WTC11 (cell line): Measurements from ENCODE around the gene AKAP13. TPM values are rescaled to one million over a fixed set of nuclear protein-coding genes. Genes with fewer than 3 reads are reported as not detected.
A peak's percentile ranks its signal among the peaks of the same experiment; 100 is the strongest.

Experiments
- ATAC-seq: fragments of 200-7000 bp; cut with Tn5 transposase; 2 replicates; pipeline ENCODE4 v1.10.0; 2021; ENCODE audit warnings: mild to moderate bottlenecking, moderate library complexity
- CTCF ChIA-PET: fragments of 300-600 bp; sonication (Branson Sonifier 250); formaldehyde crosslinking; loops from one replicate; lab custom pipeline; 2021; ENCODE audit warnings: antibody characterized with exemption; lab: Charles Lee
- POLR2A ChIA-PET: fragments of 350-600 bp; sonication (Branson Sonifier 250); formaldehyde crosslinking; loops from one replicate; lab custom pipeline; 2021; ENCODE audit warnings: antibody characterized with exemption; lab: Charles Lee
- DNase-seq: peaks from one replicate; pipeline ENCODE4 v3.0.0; 2021; ENCODE audit warnings: low spot score
- H3K27ac Mint-ChIP-seq: 2 replicates; pipeline ENCODE4 v1.8.0; 2021; ENCODE audit warnings: mixed read lengths
- H3K27me3 Mint-ChIP-seq: 2 replicates; pipeline ENCODE4 v1.8.0; 2021; ENCODE audit warnings: low read depth, mild to moderate bottlenecking, moderate library complexity, mixed read lengths
- H3K36me3 Mint-ChIP-seq: 2 replicates; pipeline ENCODE4 v1.8.0; 2021; ENCODE audit warnings: mixed read lengths
- H3K4me1 Mint-ChIP-seq: 2 replicates; pipeline ENCODE4 v1.8.0; 2022; ENCODE audit warnings: mixed read lengths
- H3K4me3 Mint-ChIP-seq: 2 replicates; pipeline ENCODE4 v1.8.0; 2021; ENCODE audit warnings: mild to moderate bottlenecking, moderate library complexity, mixed read lengths
- H3K9me3 Mint-ChIP-seq: 2 replicates; pipeline ENCODE4 v1.8.0; 2021; ENCODE audit warnings: mixed read lengths
- ATF1 ChIP-seq: sonication (generic); formaldehyde crosslinking; IDR thresholded peaks from 2 replicates; pipeline ENCODE4 v1.8.1; 2023; ENCODE audit warnings: mild to moderate bottlenecking, moderate library complexity, missing genetic modification reagents
- ATF3 ChIP-seq: sonication (generic); formaldehyde crosslinking; conservative IDR thresholded peaks from 2 replicates; pipeline ENCODE4 v1.8.1; 2022; ENCODE audit warnings: mild to moderate bottlenecking, missing genetic modification reagents
- CREB1 ChIP-seq: sonication (generic); formaldehyde crosslinking; IDR thresholded peaks from 2 replicates; pipeline ENCODE4 v1.8.0; 2023; ENCODE audit warnings: mild to moderate bottlenecking, missing genetic modification reagents
- CREM ChIP-seq: sonication (generic); formaldehyde crosslinking; IDR thresholded peaks from 2 replicates; pipeline ENCODE4 v1.8.1; 2022; ENCODE audit warnings: mild to moderate bottlenecking, missing genetic modification reagents, moderate library complexity
- E2F4 ChIP-seq: sonication (generic); formaldehyde crosslinking; IDR thresholded peaks from 2 replicates; pipeline ENCODE4 v1.8.1; 2022; ENCODE audit warnings: low read depth, mild to moderate bottlenecking, moderate library complexity, missing genetic modification reagents, borderline replicate concordance
- ELF4 ChIP-seq: sonication (generic); formaldehyde crosslinking; IDR thresholded peaks from 2 replicates; pipeline ENCODE4 v1.8.1; 2022; ENCODE audit warnings: low read depth, mild to moderate bottlenecking, moderate library complexity, missing genetic modification reagents
- ERG ChIP-seq: fragments of 250-450 bp; sonication (Bioruptor Pico); IDR thresholded peaks from 2 replicates; pipeline ENCODE4 v1.8.0; 2021; ENCODE audit warnings: mild to moderate bottlenecking
- FOXK1 ChIP-seq: sonication (generic); formaldehyde crosslinking; IDR thresholded peaks from 2 replicates; pipeline ENCODE4 v1.8.0; 2022; ENCODE audit warnings: mild to moderate bottlenecking, moderate library complexity, missing genetic modification reagents
- FOXP4 ChIP-seq: sonication (generic); formaldehyde crosslinking; IDR thresholded peaks from 2 replicates; pipeline ENCODE4 v1.8.0; 2022; ENCODE audit warnings: mild to moderate bottlenecking, missing genetic modification reagents
- JUN ChIP-seq: sonication (generic); formaldehyde crosslinking; IDR thresholded peaks from 2 replicates; pipeline ENCODE4 v1.8.0; 2023; ENCODE audit warnings: mild to moderate bottlenecking, missing genetic modification reagents
- NFE2L1 ChIP-seq: sonication (generic); formaldehyde crosslinking; IDR thresholded peaks from 2 replicates; pipeline ENCODE4 v1.8.1; 2023; ENCODE audit warnings: missing genetic modification reagents
- PREB ChIP-seq: sonication (generic); formaldehyde crosslinking; IDR thresholded peaks from 2 replicates; pipeline ENCODE4 v1.8.1; 2022; ENCODE audit warnings: mild to moderate bottlenecking, missing genetic modification reagents, moderate library complexity, borderline replicate concordance
- STAT6 ChIP-seq: sonication (generic); formaldehyde crosslinking; conservative IDR thresholded peaks from 2 replicates; pipeline ENCODE4 v1.8.1; 2023; ENCODE audit warnings: mild to moderate bottlenecking, low read depth, missing genetic modification reagents, moderate library complexity
- ZMAT4 ChIP-seq: fragments of 250-450 bp; sonication (Bioruptor Pico); IDR thresholded peaks from 2 replicates; pipeline ENCODE4 v1.9.0; 2021; ENCODE audit warnings: mild to moderate bottlenecking
- ZNF396 ChIP-seq: fragments of 250-450 bp; sonication (Bioruptor Pico); IDR thresholded peaks from 2 replicates; pipeline ENCODE4 v1.8.0; 2021; ENCODE audit warnings: mild to moderate bottlenecking, moderate library complexity, borderline replicate concordance
- ZNF532 ChIP-seq: fragments of 250-450 bp; sonication (Bioruptor Pico); IDR thresholded peaks from 2 replicates; pipeline ENCODE4 v1.9.0; 2021; ENCODE audit warnings: mild to moderate bottlenecking, borderline replicate concordance
- total RNA-seq: library from RNA; stranded (reverse); gene quantifications from 3 replicates; pipeline ENCODE4 v1.2.3, GENCODE V29; 2021

AKAP13 gene
- total RNA-seq, 1 experiment from 2014 or later: 50.3 TPM

GRCh38 chr15:85380812-85381642 lies 624 bp downstream of the AKAP13 start:
- ATAC-seq (peak; percentile 69), DNase-seq (peak; percentile 68)
- Mint-ChIP-seq H3K9me3 (no peaks in the 10 kb centered on the region), H3K4me3 (peak overlapping the region; percentile 84), H3K4me1 (peaks cover 30% of the 10 kb centered on the region), H3K36me3 (no peaks in the 10 kb centered on the region), H3K27me3 (no peaks in the 10 kb centered on the region), H3K27ac (peak overlapping the region; percentile 95)
- ChIA-PET POLR2A (interaction anchor here (1.0 to 1.2 kb wide), 2 partner anchors 13 to 50 kb away, joined by 3 read pairs; no protein-coding TSS in a partner anchor), CTCF (interaction anchor here (0.6 to 1.4 kb wide), 5 partner anchors 32 to 412 kb away, joined by 3 to 6 read pairs (median 5); no protein-coding TSS in a partner anchor)
- TF ChIP-seq FOXP4 (CRISPR knock-in tag) (0 out of 2 replicates have a peak, but pooled peaks have one; percentile 29), PREB (CRISPR knock-in tag) (no peak), STAT6 (CRISPR knock-in tag) (no peak), FOXK1 (CRISPR knock-in tag) (0 out of 2 replicates have a peak, but pooled peaks have one; percentile 12)
- TF ChIP-seq, all 79 proteins: peak for 2

GRCh38 chr15:85381850-85382751 lies 1.7 kb downstream of the AKAP13 start:
- Mint-ChIP-seq H3K36me3 (no peaks in the 10 kb centered on the region), H3K9me3 (no peaks in the 10 kb centered on the region), H3K27me3 (no peaks in the 10 kb centered on the region), H3K4me3 (peak overlapping the region; percentile 75), H3K27ac (peak overlapping the region; percentile 39; the same call in 1 of the 2 replicates), H3K4me1 (peaks cover 30% of the 10 kb centered on the region)
- DNase-seq (no peak), ATAC-seq (no peak)
- ChIA-PET CTCF (interaction anchor here (1.4 kb wide), 1 partner anchor 86 kb away, joined by 3 read pairs; no protein-coding TSS in a partner anchor), POLR2A (no interaction called here)
- TF ChIP-seq JUN (CRISPR knock-in tag) (no peak), CREB1 (no peak), FOXK1 (CRISPR knock-in tag) (no peak), CREM (CRISPR knock-in tag) (no peak), ZMAT4 (CRISPR knock-in tag) (no peak), ELF4 (CRISPR knock-in tag) (no peak), E2F4 (CRISPR knock-in tag) (no peak), ZNF396 (CRISPR knock-in tag) (no peak), ATF1 (CRISPR knock-in tag) (no peak), ERG (CRISPR knock-in tag) (no peak), ZNF532 (no peak), NFE2L1 (CRISPR knock-in tag) (no peak), ATF3 (CRISPR knock-in tag) (no peak)
